ENCODE data around the gene POLR1F. TPM values are rescaled to one million over a fixed set of nuclear protein-coding genes. Genes with fewer than 3 reads are reported as not detected.
A peak's percentile ranks its signal among the peaks of the same experiment; 100 is the strongest.

Gene POLR1F
- total and polyA plus RNA-seq, 2 experiments from 2014 or later: 14.4 to 17.2 TPM

- H3K79me2 ChIP-seq: peaks cover 42% of the 10 kb centered on the region
- H3K4me1 ChIP-seq (ENCODE audit: insufficient read depth): peaks cover 20% of the 10 kb centered on the region
- H4K20me1 ChIP-seq (ENCODE audit: insufficient read depth, poor library complexity, severe bottlenecking): no peaks in the 10 kb centered on the region
- no peak for DNase-seq (ENCODE audit: low spot score)
- H3K4me2 ChIP-seq: peak overlapping the region; percentile 66
- no peak overlapping the region for H3K4me3 ChIP-seq
- no peaks in the 10 kb centered on the region for H3K9me3 ChIP-seq (ENCODE audit: low read depth)
- H2AFZ ChIP-seq: peak overlapping the region; percentile 75
- H3K9me2 ChIP-seq (replicated peaks; ENCODE audit: insufficient read depth): no peaks in the 10 kb centered on the region
- H3K27ac ChIP-seq: peak overlapping the region; percentile 29
- WGBS (ENCODE audit: low lambda C conversion rate, missing lambda C conversion rate): 69% methylated on average over 6 of the region's 6 CpGs
- no peaks in the 10 kb centered on the region for H3K36me3 ChIP-seq (replicated peaks; ENCODE audit: insufficient read depth, low read depth)
- TF ChIP-seq CTCF (IDR thresholded peaks at IDR 0.05; ENCODE audit: poor library complexity) (no peak), EZH2phosphoT487 (IDR thresholded peaks at IDR 0.05; ENCODE audit: low read depth, severe bottlenecking, unreplicated experiment) (no peak), EZH2 (IDR thresholded peaks at IDR 0.05; ENCODE audit: borderline replicate concordance) (no peak)
- no peaks in the 10 kb centered on the region for H3K27me3 ChIP-seq
These were observed 377 bp upstream of the POLR1F start for GRCh38 chr7:19709249-19709578.

- Histone ChIP-seq H3K9me2 (replicated peaks; ENCODE audit: insufficient read depth) (no peaks in the 10 kb centered on the region), H3K27me3 (no peaks in the 10 kb centered on the region), H3K27ac (no peak overlapping the region), H2AFZ (no peak overlapping the region), H3K4me1 (ENCODE audit: insufficient read depth) (peaks cover 20% of the 10 kb centered on the region), H3K4me3 (no peak overlapping the region), H3K36me3 (replicated peaks; ENCODE audit: insufficient read depth, low read depth) (no peaks in the 10 kb centered on the region), H3K4me2 (peak overlapping the region; percentile 92), H4K20me1 (ENCODE audit: insufficient read depth, poor library complexity, severe bottlenecking) (no peaks in the 10 kb centered on the region), H3K9me3 (ENCODE audit: low read depth) (no peaks in the 10 kb centered on the region), H3K79me2 (peaks cover 58% of the 10 kb centered on the region)
- no peak for DNase-seq (ENCODE audit: low spot score)
- WGBS (ENCODE audit: low lambda C conversion rate, missing lambda C conversion rate): 76% methylated on average over 3 of the region's 3 CpGs
- no peak for TF ChIP-seq EZH2 (IDR thresholded peaks at IDR 0.05; ENCODE audit: borderline replicate concordance)
- no peak for TF ChIP-seq CTCF (IDR thresholded peaks at IDR 0.05; ENCODE audit: poor library complexity)
- no peak for TF ChIP-seq EZH2phosphoT487 (IDR thresholded peaks at IDR 0.05; ENCODE audit: low read depth, severe bottlenecking, unreplicated experiment)
These were observed 1.6 kb downstream of the POLR1F start for GRCh38 chr7:19707240-19707639.

GRCh38 chr7:19705663-19706062 is 3.2 kb downstream of the POLR1F start:
- 72% methylated on average over 2 of the region's 2 CpGs for WGBS (ENCODE audit: low lambda C conversion rate, missing lambda C conversion rate)
- no peaks in the 10 kb centered on the region for H3K36me3 ChIP-seq (replicated peaks; ENCODE audit: insufficient read depth, low read depth)
- H3K9me3 ChIP-seq (ENCODE audit: low read depth): no peaks in the 10 kb centered on the region
- peaks cover 61% of the 10 kb centered on the region for H3K79me2 ChIP-seq
- H3K4me1 ChIP-seq (ENCODE audit: insufficient read depth): peaks cover 30% of the 10 kb centered on the region
- H3K9me2 ChIP-seq (replicated peaks; ENCODE audit: insufficient read depth): no peaks in the 10 kb centered on the region
- H3K4me3 ChIP-seq: no peak overlapping the region
- H3K27me3 ChIP-seq: no peaks in the 10 kb centered on the region
- no peak overlapping the region for H3K4me2 ChIP-seq
- no peak overlapping the region for H3K27ac ChIP-seq
- DNase-seq (ENCODE audit: low spot score): no peak
- H4K20me1 ChIP-seq (ENCODE audit: insufficient read depth, poor library complexity, severe bottlenecking): no peaks in the 10 kb centered on the region
- no peak overlapping the region for H2AFZ ChIP-seq
- TF ChIP-seq CTCF (IDR thresholded peaks at IDR 0.05; ENCODE audit: poor library complexity): no peak
- no peak for TF ChIP-seq EZH2 (IDR thresholded peaks at IDR 0.05; ENCODE audit: borderline replicate concordance)
- TF ChIP-seq EZH2phosphoT487 (IDR thresholded peaks at IDR 0.05; ENCODE audit: low read depth, severe bottlenecking, unreplicated experiment): no peak

- no peaks in the 10 kb centered on the region for H3K27me3 ChIP-seq
- TF ChIP-seq EZH2 (IDR thresholded peaks at IDR 0.05; ENCODE audit: borderline replicate concordance) (no peak), EZH2phosphoT487 (IDR thresholded peaks at IDR 0.05; ENCODE audit: low read depth, severe bottlenecking, unreplicated experiment) (no peak), CTCF (IDR thresholded peaks at IDR 0.05; ENCODE audit: poor library complexity) (no peak)
- H3K9me3 ChIP-seq (ENCODE audit: low read depth): no peaks in the 10 kb centered on the region
- H3K9me2 ChIP-seq (replicated peaks; ENCODE audit: insufficient read depth): no peaks in the 10 kb centered on the region
- no peak overlapping the region for H3K4me3 ChIP-seq
- no peak overlapping the region for H2AFZ ChIP-seq
- peaks cover 16% of the 10 kb centered on the region for H3K4me1 ChIP-seq (ENCODE audit: insufficient read depth)
- H3K27ac ChIP-seq: peak overlapping the region; percentile 4
- 35% methylated on average over 4 of the region's 4 CpGs for WGBS (ENCODE audit: low lambda C conversion rate, missing lambda C conversion rate)
- peaks cover 39% of the 10 kb centered on the region for H3K79me2 ChIP-seq
- peak overlapping the region; percentile 26 for H3K4me2 ChIP-seq
- no peaks in the 10 kb centered on the region for H4K20me1 ChIP-seq (ENCODE audit: insufficient read depth, poor library complexity, severe bottlenecking)
- DNase-seq (ENCODE audit: low spot score): no peak
- H3K36me3 ChIP-seq (replicated peaks; ENCODE audit: insufficient read depth, low read depth): no peaks in the 10 kb centered on the region
These were observed 7.4 kb downstream of the POLR1F start for GRCh38 chr7:19701471-19701870.
